ENCODE data around the gene SDF4.
"Not testable (repeated sequence)": the region's sequence is repeated elsewhere in the genome, so short reads cannot be mapped to it uniquely, and the experiment has no call there.

The SDF4 gene

GRCh38 chr1:1259540-1259939, 27.7 kb upstream of the SDF4 start:
- DNase-seq, result no peak

GRCh38 chr1:1259119-1259488, 27.3 kb upstream of the SDF4 start:
- DNase-seq, result no peak

GRCh38 chr1:1256956-1257871, 25.4 kb upstream of the SDF4 start:
- DNase-seq, result no peak

GRCh38 chr1:1255611-1256010, 23.8 kb upstream of the SDF4 start:
- no peak for DNase-seq

GRCh38 chr1:1255078-1255477, 23.3 kb upstream of the SDF4 start:
- no peak for DNase-seq

GRCh38 chr1:1254667-1254998, 22.8 kb upstream of the SDF4 start:
- no peak for DNase-seq

- DNase-seq, result no peak
Measured at GRCh38 chr1:1253972-1254666, 22.3 kb upstream of the SDF4 start.

GRCh38 chr1:1253314-1253713, 21.5 kb upstream of the SDF4 start:
- DNase-seq, result no peak

GRCh38 chr1:1250786-1251284, 19.0 kb upstream of the SDF4 start:
- DNase-seq, result no peak

- not testable (repeated sequence) for DNase-seq
Measured at GRCh38 chr1:1248009-1248913, 16.5 kb upstream of the SDF4 start.

GRCh38 chr1:1247341-1247913, 15.6 kb upstream of the SDF4 start:
- no peak for DNase-seq

- no peak for DNase-seq
Measured at GRCh38 chr1:1246577-1247340, 15.0 kb upstream of the SDF4 start, which contains the start of gene C1QTNF12. C1QTNF12 (minus strand) TSS chr1:1246722; CDS start chr1:1246690, 32 bp downstream.

- DNase-seq, result no peak
Measured at GRCh38 chr1:1245817-1246576, 14.2 kb upstream of the SDF4 start.

GRCh38 chr1:1245178-1245816, 13.5 kb upstream of the SDF4 start:
- no peak for DNase-seq

- peak; percentile 61 for DNase-seq
Measured at GRCh38 chr1:1244192-1244811, 12.5 kb upstream of the SDF4 start.

GRCh38 chr1:1243807-1244191, 12.0 kb upstream of the SDF4 start:
- peak; percentile 49 for DNase-seq

- no peak for DNase-seq
Measured at GRCh38 chr1:1243266-1243660, 11.5 kb upstream of the SDF4 start.

- DNase-seq, result no peak
Measured at GRCh38 chr1:1242461-1243265, 10.9 kb upstream of the SDF4 start.

GRCh38 chr1:1241588-1242219, 9.9 kb upstream of the SDF4 start:
- DNase-seq, result no peak
